BJ (cell line): ENCODE data around the gene PCSK1N. TPM values are rescaled to one million over a fixed set of nuclear protein-coding genes. Genes with fewer than 3 reads are reported as not detected.
"Not testable (repeated sequence)": the region's sequence is repeated elsewhere in the genome, so short reads cannot be mapped to it uniquely, and the experiment has no call there.

Experiments
- CTCF ChIA-PET: fragments of 350-600 bp; formaldehyde crosslinking; extraction: SDS; loops from one replicate; lab custom pipeline; 2021; ENCODE audit warnings: antibody characterized with exemption, inconsistent platforms; lab: Yijun Ruan, JAX
- POLR2A ChIA-PET: fragments of 300-600 bp; sonication (Branson Sonifier 250); formaldehyde crosslinking; extraction: SDS; loops from one replicate; lab custom pipeline; 2021; ENCODE audit warnings: antibody characterized with exemption; lab: Charles Lee
- DNase-seq: peaks from one replicate; pipeline ENCODE4 v3.0.0-alpha.2; 2011; ENCODE audit warnings: low read depth
- H3K27me3 ChIP-seq: 2 replicates; pipeline ENCODE4 v1.6.0; 2011; ENCODE audit warnings: low read length; ENCODE audit not compliant: control insufficient read depth, insufficient read depth
- H3K36me3 ChIP-seq: 2 replicates; pipeline ENCODE4 v1.5.1; 2011; ENCODE audit warnings: low read length; ENCODE audit not compliant: control insufficient read depth, insufficient read depth
- H3K4me3 ChIP-seq: 2 replicates; pipeline ENCODE4 v1.5.1; 2011; ENCODE audit warnings: low read depth, mild to moderate bottlenecking, control low read depth, low read length
- CTCF ChIP-seq: IDR thresholded peaks from 2 replicates; pipeline ENCODE4 v1.5.1; 2011; ENCODE audit warnings: low read depth, mild to moderate bottlenecking, control low read depth, inconsistent platforms, low read length, moderate library complexity; ENCODE audit not compliant: insufficient read depth
- polyA plus RNA-seq: library from polyadenylated mRNA; depleted of rRNA; stranded (reverse); fragments of >200 nt; gene quantifications from 2 replicates; pipeline ENCODE4 v1.2.3, GENCODE V29; 2011

Gene PCSK1N
- polyA plus RNA-seq, 1 experiment = not detected

DNA sequence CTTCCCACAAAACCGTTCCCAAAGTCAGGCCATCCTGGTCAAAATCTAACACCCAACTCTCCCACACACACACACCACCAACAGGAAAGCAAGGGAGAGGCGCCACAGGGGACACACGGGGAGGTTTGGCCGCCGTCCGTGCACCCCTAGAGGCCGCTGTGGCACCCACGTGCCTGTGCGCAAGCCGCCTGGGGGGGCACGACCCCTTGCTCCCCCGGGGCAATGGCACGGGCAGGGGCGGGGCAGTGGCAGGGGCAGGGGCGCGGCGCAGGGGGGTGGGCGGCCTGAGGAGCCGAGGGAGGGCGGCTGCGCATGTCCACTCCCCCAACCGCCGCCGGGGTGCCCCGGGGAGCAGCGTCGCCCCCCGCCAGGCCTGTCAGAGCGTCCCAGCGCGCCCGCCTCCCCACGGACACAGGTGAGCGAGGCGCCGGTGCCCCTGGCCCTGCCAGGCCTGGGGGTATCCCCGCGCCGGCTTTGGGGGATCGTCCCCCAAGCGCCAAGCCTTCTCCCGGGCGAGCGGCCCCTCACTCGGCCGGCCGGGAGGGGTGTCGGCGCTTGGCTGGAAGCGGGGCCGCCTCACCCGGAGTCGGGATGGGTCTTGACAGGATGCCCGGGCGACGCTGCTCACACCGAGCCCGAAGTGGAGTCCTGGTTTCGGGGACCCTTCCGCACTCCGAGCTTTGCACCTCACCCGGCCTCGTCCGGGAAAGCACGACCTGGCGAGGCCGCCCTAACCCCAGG, 9.1 kb downstream of the PCSK1N start, which contains the start of gene ERAS:
TSS of gene ERAS (plus strand) at position 379 of the 741 bp plus-strand sequence. CDS start 2,611 bp downstream, outside the sequence.
- no peak for DNase-seq
- ChIA-PET POLR2A (no interaction called here), CTCF (no interaction called here)
- Histone ChIP-seq H3K4me3 (no peak within 1 kb of the TSS), H3K36me3 (no peaks in the 10 kb centered on the region), H3K27me3 (no peaks in the 10 kb centered on the region)
- TF ChIP-seq CTCF = no peak

DNA sequence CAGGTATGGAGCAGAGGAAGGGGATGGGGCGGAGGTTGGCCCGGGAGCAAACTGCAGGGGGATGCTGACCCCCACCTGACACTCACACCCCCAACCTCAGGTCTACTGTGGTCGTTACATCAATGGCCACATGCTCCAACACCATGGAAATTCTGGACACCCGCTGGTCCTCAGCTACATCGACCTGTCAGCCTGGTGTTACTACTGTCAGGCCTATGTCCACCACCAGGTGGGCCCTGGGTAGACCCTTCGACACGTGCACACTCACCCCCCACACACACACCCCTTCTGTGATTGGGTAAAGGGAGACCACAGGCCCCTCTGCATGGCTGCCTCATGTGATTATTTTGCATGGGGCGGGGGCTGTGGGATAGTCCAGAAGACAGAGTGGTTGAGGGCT, 11.3 kb downstream of the PCSK1N start:
- TF ChIP-seq CTCF = no peak
- Histone ChIP-seq H3K4me3 (no peak overlapping the region), H3K27me3 (no peaks in the 10 kb centered on the region), H3K36me3 (peaks cover 3% of the 10 kb centered on the region; the same call in 1 of the 2 replicates)
- DNase-seq = no peak
- POLR2A ChIA-PET = no interaction called here
- CTCF ChIA-PET = no interaction called here

DNA sequence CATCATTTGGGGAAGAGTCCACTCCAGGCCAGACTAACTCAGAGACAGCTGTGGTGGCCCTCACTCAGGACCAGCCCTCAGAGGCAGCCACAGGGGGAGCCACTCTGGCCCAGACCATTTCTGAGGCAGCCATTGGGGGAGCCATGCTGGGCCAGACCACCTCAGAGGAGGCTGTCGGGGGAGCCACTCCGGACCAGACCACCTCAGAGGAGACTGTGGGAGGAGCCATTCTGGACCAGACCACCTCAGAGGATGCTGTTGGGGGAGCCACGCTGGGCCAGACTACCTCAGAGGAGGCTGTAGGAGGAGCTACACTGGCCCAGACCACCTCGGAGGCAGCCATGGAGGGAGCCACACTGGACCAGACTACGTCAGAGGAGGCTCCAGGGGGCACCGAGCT, 12.4 kb downstream of the PCSK1N start:
- Histone ChIP-seq H3K27me3 (no peaks in the 10 kb centered on the region), H3K36me3 (peaks cover 4% of the 10 kb centered on the region), H3K4me3 (no peak overlapping the region)
- ChIA-PET POLR2A (no interaction called here), CTCF (no interaction called here)
- DNase-seq = no peak
- TF ChIP-seq CTCF = no peak

DNA sequence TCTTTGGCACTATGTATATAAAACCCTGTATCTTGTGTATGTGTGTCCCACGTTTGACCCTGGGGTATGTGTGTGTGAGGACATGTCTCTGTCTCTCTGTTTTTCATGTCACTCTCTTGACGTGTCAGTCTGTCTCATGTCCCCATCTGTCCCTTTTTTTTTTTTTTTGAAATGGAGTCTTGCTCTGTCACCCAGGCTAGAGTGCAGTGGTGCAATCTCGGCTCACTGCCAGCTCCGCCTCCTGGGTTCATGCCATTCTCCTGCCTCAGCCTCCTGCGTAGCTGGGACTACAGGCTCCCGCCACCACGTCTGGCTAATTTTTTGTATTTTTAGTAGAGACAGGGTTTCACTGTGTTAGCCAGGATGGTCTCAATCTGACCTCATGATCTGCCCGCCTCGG, 16.0 kb downstream of the PCSK1N start:
- H3K27me3 ChIP-seq, POLR2A ChIA-PET, H3K36me3 ChIP-seq, H3K4me3 ChIP-seq, CTCF ChIA-PET, DNase-seq: not testable (repeated sequence)

- peaks cover 5% of the 10 kb centered on the region for H3K36me3 ChIP-seq
- no peak overlapping the region for H3K4me3 ChIP-seq
- no peak for TF ChIP-seq CTCF
- POLR2A ChIA-PET = no interaction called here
- CTCF ChIA-PET = no interaction called here
- no peaks in the 10 kb centered on the region for H3K27me3 ChIP-seq
- DNase-seq = no peak
Measured at GRCh38 chrX:48818866-48819265, 16.5 kb downstream of the PCSK1N start.

DNA sequence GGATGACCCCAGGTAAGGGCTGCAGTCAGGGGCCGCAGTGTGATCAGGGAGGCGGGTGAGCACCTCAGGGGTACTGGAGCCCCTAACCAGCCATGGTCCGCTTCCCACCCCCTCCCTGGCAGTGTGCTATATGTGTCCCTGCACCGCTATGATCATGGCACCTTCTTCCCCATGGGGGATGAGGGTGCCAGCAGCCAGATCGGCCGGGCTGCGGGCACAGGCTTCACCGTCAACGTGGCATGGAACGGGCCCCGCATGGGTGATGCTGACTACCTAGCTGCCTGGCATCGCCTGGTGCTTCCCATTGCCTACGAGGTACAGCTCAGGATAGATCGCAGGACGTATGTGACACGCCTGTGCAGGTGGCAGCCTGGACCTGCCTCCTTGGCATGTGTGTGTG, 17.3 kb downstream of the PCSK1N start:
- TF ChIP-seq CTCF = no peak
- ChIA-PET POLR2A (no interaction called here), CTCF (no interaction called here)
- Histone ChIP-seq H3K36me3 (peaks cover 5% of the 10 kb centered on the region), H3K4me3 (no peak overlapping the region), H3K27me3 (no peaks in the 10 kb centered on the region)
- DNase-seq = no peak
